ENCODE data around the gene RASAL2. TPM values are rescaled to one million over a fixed set of nuclear protein-coding genes. Genes with fewer than 3 reads are reported as not detected.

Gene RASAL2
- total and polyA plus RNA-seq, 2 donors (not counting 1 experiment from before 2014, with no cell fraction given) = 0.12 TPM; not detected in 1

DNA sequence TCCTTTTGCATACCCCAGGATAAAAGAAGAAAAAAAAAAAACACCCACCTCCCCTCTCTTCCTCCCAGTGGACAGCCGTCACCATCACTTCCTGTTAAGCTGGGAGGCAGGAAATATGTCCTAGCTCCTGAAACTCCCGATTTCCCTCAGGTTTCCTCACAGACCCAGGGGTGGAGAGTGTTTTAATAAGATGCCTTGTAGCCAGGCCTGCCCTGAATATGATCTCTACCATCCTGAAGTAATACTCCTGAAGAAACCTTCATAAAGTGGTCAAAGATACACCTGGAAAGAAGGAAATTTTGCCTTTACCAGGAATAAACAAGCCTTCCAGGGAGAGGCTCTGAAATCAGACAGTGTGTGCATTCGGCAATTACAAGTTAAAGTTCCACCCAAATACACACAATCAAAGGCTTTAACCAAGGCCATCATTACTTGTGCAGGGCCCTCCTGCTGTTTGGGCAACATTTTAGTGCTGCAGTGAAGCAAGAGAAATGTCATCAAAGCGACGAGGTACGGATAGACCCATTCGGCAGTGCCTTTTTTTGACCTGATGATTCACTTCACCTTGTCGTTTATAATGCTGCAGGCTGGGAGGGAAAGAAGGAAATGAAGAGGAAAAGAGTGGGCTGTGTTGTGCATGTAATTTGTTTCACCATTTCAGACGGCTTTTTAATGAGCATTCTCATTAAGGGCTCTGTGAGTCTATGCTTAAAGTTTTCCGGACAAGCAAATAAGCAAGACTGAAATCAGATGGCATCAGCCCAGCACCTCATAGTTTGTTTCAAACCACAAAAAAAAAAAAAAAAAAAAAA, 41.0 kb upstream of the RASAL2 start:
- H3K79me2 ChIP-seq (ENCODE audit: control insufficient read depth, insufficient read depth, low read length) = no peaks in the 10 kb centered on the region
- H3K27me3 ChIP-seq (replicated peaks in 1 of 4; ENCODE audit: control extremely low read depth in 1 of 4, control insufficient read depth in 3 of 4, insufficient read depth in 4 of 4, low read length in 3 of 4) = no peaks in the 10 kb centered on the region
- no peak overlapping the region for H3K4me3 ChIP-seq (ENCODE audit: control extremely low read depth in 1 of 5, extremely low read depth in 1 of 5, insufficient read depth in 1 of 5, low read depth in 2 of 5, low read length in 4 of 5)
- ATAC-seq (ENCODE audit: low read depth) (no peak), DNase-seq (no peak)
- no peak overlapping the region for H3K4me3 Mint-ChIP-seq
- H3K9me3 Mint-ChIP-seq (ENCODE audit: insufficient read depth) = no peaks in the 10 kb centered on the region
- no peaks in the 10 kb centered on the region for H3K36me3 ChIP-seq (replicated peaks in 1 of 2; ENCODE audit: control extremely low read depth in 1 of 2, control insufficient read depth in 1 of 2, extremely low read depth in 1 of 2, insufficient read depth in 2 of 2, low read length in 1 of 2)
- no peaks in the 10 kb centered on the region for H4K20me1 ChIP-seq (ENCODE audit: control insufficient read depth, insufficient read depth, low read length, poor library complexity, severe bottlenecking)
- ChIA-PET CTCF (no interaction called here), POLR2A (no interaction called here)
- H3K27me3 Mint-ChIP-seq = peaks cover 8% of the 10 kb centered on the region
- TF ChIP-seq EZH2 (IDR thresholded peaks at IDR 0.05; ENCODE audit: borderline replicate concordance, insufficient read depth, low read depth, low read length, poor library complexity, severe bottlenecking) = no peak
- no peak overlapping the region for H3K27ac Mint-ChIP-seq
- 88% methylated on average over 7 of the region's 10 CpGs for WGBS (ENCODE audit: insufficient coverage)
- no peak overlapping the region for H3K27ac ChIP-seq (ENCODE audit: low read length in 2 of 2)
- intact Hi-C loops (cut with micrococcal nuclease) = no loop called here
- no peak overlapping the region for H2AFZ ChIP-seq (ENCODE audit: insufficient read depth, low read depth, low read length, poor library complexity, severe bottlenecking)
- no peaks in the 10 kb centered on the region for H3K9me3 ChIP-seq (ENCODE audit: control extremely low read depth in 1 of 3, control insufficient read depth in 2 of 3, insufficient read depth in 1 of 3, low read length in 2 of 3)
- peaks cover 5% of the 10 kb centered on the region for H3K4me1 Mint-ChIP-seq
- no peak overlapping the region for H3K4me2 ChIP-seq (replicated peaks; ENCODE audit: low read depth, low read length, poor library complexity, severe bottlenecking)
- H3K9ac ChIP-seq (ENCODE audit: low read length) = no peak overlapping the region
- H3K4me1 ChIP-seq (ENCODE audit: control insufficient read depth in 2 of 2, insufficient read depth in 2 of 2, low read length in 2 of 2) = peaks cover 0 to 5% of the 10 kb centered on the region in 2 donors

- no peak overlapping the region for H3K4me2 ChIP-seq (replicated peaks; ENCODE audit: low read depth, low read length, poor library complexity, severe bottlenecking)
- H3K9me3 ChIP-seq (ENCODE audit: control extremely low read depth in 1 of 3, control insufficient read depth in 2 of 3, insufficient read depth in 1 of 3, low read length in 2 of 3) = no peaks in the 10 kb centered on the region
- peaks cover 0 to 5% of the 10 kb centered on the region in 2 donors for H3K4me1 ChIP-seq (ENCODE audit: control insufficient read depth in 2 of 2, insufficient read depth in 2 of 2, low read length in 2 of 2)
- ChIA-PET POLR2A (no interaction called here), CTCF (no interaction called here)
- Mint-ChIP-seq H3K4me3 (no peak overlapping the region), H3K27ac (no peak overlapping the region), H3K9me3 (ENCODE audit: insufficient read depth) (no peaks in the 10 kb centered on the region), H3K27me3 (peaks cover 14% of the 10 kb centered on the region), H3K4me1 (peaks cover 5% of the 10 kb centered on the region)
- DNase-seq (no peak), ATAC-seq (ENCODE audit: low read depth) (no peak)
- intact Hi-C loops (cut with micrococcal nuclease) = no loop called here
- no peaks in the 10 kb centered on the region for H3K27me3 ChIP-seq (replicated peaks in 1 of 4; ENCODE audit: control extremely low read depth in 1 of 4, control insufficient read depth in 3 of 4, insufficient read depth in 4 of 4, low read length in 3 of 4)
- no peak overlapping the region for H3K9ac ChIP-seq (ENCODE audit: low read length)
- H3K4me3 ChIP-seq (ENCODE audit: control extremely low read depth in 1 of 5, extremely low read depth in 1 of 5, insufficient read depth in 1 of 5, low read depth in 2 of 5, low read length in 4 of 5) = no peak overlapping the region
- no peak overlapping the region for H3K27ac ChIP-seq (ENCODE audit: low read length in 2 of 2)
- no peaks in the 10 kb centered on the region for H3K36me3 ChIP-seq (replicated peaks in 1 of 2; ENCODE audit: control extremely low read depth in 1 of 2, control insufficient read depth in 1 of 2, extremely low read depth in 1 of 2, insufficient read depth in 2 of 2, low read length in 1 of 2)
- H3K79me2 ChIP-seq (ENCODE audit: control insufficient read depth, insufficient read depth, low read length) = no peaks in the 10 kb centered on the region
- 2% methylated on average over 5 of the region's 5 CpGs for WGBS (ENCODE audit: insufficient coverage)
- no peaks in the 10 kb centered on the region for H4K20me1 ChIP-seq (ENCODE audit: control insufficient read depth, insufficient read depth, low read length, poor library complexity, severe bottlenecking)
- no peak for TF ChIP-seq EZH2 (IDR thresholded peaks at IDR 0.05; ENCODE audit: borderline replicate concordance, insufficient read depth, low read depth, low read length, poor library complexity, severe bottlenecking)
- TF ChIP-seq, protein P1, sequence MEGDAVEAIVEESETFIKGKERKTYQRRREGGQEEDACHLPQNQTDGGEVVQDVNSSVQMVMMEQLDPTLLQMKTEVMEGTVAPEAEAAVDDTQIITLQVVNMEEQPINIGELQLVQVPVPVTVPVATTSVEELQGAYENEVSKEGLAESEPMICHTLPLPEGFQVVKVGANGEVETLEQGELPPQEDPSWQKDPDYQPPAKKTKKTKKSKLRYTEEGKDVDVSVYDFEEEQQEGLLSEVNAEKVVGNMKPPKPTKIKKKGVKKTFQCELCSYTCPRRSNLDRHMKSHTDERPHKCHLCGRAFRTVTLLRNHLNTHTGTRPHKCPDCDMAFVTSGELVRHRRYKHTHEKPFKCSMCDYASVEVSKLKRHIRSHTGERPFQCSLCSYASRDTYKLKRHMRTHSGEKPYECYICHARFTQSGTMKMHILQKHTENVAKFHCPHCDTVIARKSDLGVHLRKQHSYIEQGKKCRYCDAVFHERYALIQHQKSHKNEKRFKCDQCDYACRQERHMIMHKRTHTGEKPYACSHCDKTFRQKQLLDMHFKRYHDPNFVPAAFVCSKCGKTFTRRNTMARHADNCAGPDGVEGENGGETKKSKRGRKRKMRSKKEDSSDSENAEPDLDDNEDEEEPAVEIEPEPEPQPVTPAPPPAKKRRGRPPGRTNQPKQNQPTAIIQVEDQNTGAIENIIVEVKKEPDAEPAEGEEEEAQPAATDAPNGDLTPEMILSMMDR (IDR thresholded peaks at IDR 0.05) = no peak
- H2AFZ ChIP-seq (ENCODE audit: insufficient read depth, low read depth, low read length, poor library complexity, severe bottlenecking) = no peak overlapping the region
Measured at GRCh38 chr1:178055093-178055492, 38.8 kb upstream of the RASAL2 start.
